Epithelial cell of proximal tubule (primary cell): Measurements from ENCODE around the gene SPATA6L. TPM values are rescaled to one million over a fixed set of nuclear protein-coding genes. Genes with fewer than 3 reads are reported as not detected.

Experiments used
- DNase-seq: peaks from one replicate; pipeline ENCODE4 v3.0.0-alpha.2; 2011; ENCODE audit warnings: low read depth
- H3K4me3 ChIP-seq: 2 replicates; pipeline ENCODE4 v1.5.1; 2011; ENCODE audit warnings: low read depth, mild to moderate bottlenecking, low read length
- CTCF ChIP-seq: conservative IDR thresholded peaks from 2 replicates; pipeline ENCODE4 v1.5.1; 2012; ENCODE audit warnings: low read depth, mild to moderate bottlenecking, low read length
- total RNA-seq: library from RNA; depleted of rRNA; stranded (reverse); fragments of >200 nt; gene quantifications from 2 replicates; pipeline ENCODE4 v1.2.3, GENCODE V29; 2015

Gene SPATA6L
- total RNA-seq, 1 donor from 2014 or later, result 0.92 TPM

GRCh38 chr9:4573634-4574389 is 92.5 kb downstream of the SPATA6L start:
- no peak overlapping the region for H3K4me3 ChIP-seq
- no peak for TF ChIP-seq CTCF
- DNase-seq, result no peak

GRCh38 chr9:4573176-4573575 is 93.1 kb downstream of the SPATA6L start:
- no peak for TF ChIP-seq CTCF
- no peak for DNase-seq
- no peak overlapping the region for H3K4me3 ChIP-seq

GRCh38 chr9:4572184-4572826 is 94.0 kb downstream of the SPATA6L start:
- DNase-seq, result no peak
- no peak overlapping the region for H3K4me3 ChIP-seq
- TF ChIP-seq CTCF, result no peak

- DNase-seq, result no peak
- TF ChIP-seq CTCF, result no peak
- H3K4me3 ChIP-seq, result no peak overlapping the region
Observed at GRCh38 chr9:4569101-4569500, 97.2 kb downstream of the SPATA6L start.

- no peak for TF ChIP-seq CTCF
- no peak overlapping the region for H3K4me3 ChIP-seq
- no peak for DNase-seq
Observed at GRCh38 chr9:4567601-4568000, 98.7 kb downstream of the SPATA6L start.

- no peak for DNase-seq
- TF ChIP-seq CTCF, result no peak
- H3K4me3 ChIP-seq, result no peak overlapping the region
Observed at GRCh38 chr9:4566806-4567205, 99.5 kb downstream of the SPATA6L start.

- H3K4me3 ChIP-seq, result no peak overlapping the region
- no peak for DNase-seq
- no peak for TF ChIP-seq CTCF
Observed at GRCh38 chr9:4563105-4563504, 103.2 kb downstream of the SPATA6L start.
